Measurements from ENCODE around the gene HYAL4.

DNA sequence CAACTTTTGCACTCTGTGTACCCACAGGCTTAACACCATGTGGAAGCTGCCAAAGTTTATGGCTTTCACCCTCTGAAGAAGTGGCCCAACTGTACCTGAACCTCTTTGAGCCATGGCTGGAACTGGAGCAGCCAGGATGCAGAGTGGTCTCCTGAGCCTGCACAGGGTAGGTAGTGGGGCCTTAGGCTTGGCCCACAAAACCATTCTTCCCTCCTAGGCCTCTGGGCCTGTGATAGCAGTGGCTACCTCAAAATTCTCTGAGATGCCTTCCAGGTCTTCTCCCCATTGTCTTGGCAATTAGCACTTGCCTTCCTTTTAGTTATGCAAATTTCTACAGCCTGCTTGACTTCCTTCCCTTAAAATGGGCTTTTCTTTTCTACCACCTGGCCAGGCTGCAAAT, 60.7 kb downstream of the HYAL4 start:
- TF ChIP-seq, protein P1, sequence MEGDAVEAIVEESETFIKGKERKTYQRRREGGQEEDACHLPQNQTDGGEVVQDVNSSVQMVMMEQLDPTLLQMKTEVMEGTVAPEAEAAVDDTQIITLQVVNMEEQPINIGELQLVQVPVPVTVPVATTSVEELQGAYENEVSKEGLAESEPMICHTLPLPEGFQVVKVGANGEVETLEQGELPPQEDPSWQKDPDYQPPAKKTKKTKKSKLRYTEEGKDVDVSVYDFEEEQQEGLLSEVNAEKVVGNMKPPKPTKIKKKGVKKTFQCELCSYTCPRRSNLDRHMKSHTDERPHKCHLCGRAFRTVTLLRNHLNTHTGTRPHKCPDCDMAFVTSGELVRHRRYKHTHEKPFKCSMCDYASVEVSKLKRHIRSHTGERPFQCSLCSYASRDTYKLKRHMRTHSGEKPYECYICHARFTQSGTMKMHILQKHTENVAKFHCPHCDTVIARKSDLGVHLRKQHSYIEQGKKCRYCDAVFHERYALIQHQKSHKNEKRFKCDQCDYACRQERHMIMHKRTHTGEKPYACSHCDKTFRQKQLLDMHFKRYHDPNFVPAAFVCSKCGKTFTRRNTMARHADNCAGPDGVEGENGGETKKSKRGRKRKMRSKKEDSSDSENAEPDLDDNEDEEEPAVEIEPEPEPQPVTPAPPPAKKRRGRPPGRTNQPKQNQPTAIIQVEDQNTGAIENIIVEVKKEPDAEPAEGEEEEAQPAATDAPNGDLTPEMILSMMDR (IDR thresholded peaks at IDR 0.05): no peak
- no peak for TF ChIP-seq POLR2A (IDR thresholded peaks at IDR 0.05)

Measured in uterus (tissue), 2 donors.